ENCODE data around the gene PHF11. TPM values are rescaled to one million over a fixed set of nuclear protein-coding genes. Genes with fewer than 3 reads are reported as not detected.

The PHF11 gene
- total RNA-seq, 3 donors from 2014 or later: 35.6 to 50.5 (median 36.6) TPM

DNA sequence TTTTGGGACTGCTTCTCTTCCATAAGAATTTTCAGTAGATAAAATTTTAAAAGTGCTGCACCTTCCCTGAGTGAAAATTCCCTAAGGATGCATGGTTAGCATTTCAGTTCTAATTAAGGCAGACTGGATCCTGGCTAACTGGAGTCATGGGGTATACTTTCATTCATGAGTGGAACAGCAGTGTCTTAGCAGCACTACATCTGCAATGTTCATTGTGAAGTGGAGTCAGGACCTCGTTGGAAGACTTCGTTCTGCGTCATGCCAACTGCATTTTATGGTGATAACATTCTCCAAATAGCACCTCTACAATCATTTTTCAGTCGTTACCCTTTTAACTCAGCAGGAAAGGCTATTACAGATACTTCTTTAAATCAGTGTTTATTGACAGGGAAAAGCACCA lies 25.5 kb downstream of the PHF11 start:
- ATAC-seq (no peak), DNase-seq (no peak)
- peaks cover 6% of the 10 kb centered on the region for H3K4me1 Mint-ChIP-seq (ENCODE audit: low read depth)
- peaks cover 30% of the 10 kb centered on the region for H3K36me3 Mint-ChIP-seq (ENCODE audit: insufficient read depth)
- no peaks in the 10 kb centered on the region for H3K9me3 Mint-ChIP-seq
- no peak overlapping the region for H3K4me3 Mint-ChIP-seq
- H3K27me3 Mint-ChIP-seq (ENCODE audit: low read depth): no peaks in the 10 kb centered on the region

DNA sequence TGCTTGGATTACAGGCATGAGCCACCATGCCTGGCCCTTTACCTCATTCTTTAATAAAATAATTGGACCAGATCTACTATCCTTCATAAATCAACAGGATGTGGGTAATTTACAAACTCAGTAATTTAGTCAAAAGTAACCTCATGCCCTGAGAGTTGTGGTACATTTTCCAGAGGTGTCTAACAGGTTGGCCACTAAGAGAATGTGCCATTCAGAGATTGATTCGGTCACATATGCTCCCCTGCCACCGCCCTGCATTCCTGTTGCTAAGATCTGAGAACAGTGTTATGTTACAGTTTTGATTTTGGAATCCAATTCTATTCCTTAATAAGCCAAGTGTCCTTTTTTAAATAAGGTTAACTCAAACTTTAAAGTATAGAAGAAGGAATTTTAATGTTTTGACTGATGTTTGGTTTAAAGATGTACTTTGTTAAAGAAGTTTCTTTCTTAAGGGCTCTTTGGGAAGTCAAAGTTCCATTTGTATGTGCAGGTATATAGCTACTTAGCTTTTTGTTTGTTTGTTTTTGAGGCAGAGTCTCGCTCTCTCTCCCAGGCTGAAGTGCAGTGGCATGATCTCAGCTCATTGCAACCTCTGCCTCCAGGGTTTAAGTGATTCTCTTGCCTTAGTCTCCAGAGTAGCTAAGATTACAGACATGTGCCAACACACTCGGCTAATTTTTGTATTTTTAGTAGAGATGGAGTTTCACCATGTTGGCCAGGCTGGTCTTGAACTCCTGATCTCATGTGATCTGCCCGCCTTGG lies 29.2 kb downstream of the PHF11 start:
- H3K27me3 Mint-ChIP-seq (ENCODE audit: low read depth): no peaks in the 10 kb centered on the region
- DNase-seq (no peak), ATAC-seq (no peak)
- peaks cover 6% of the 10 kb centered on the region for H3K4me1 Mint-ChIP-seq (ENCODE audit: low read depth)
- no peaks in the 10 kb centered on the region for H3K9me3 Mint-ChIP-seq
- no peak overlapping the region for H3K4me3 Mint-ChIP-seq
- H3K36me3 Mint-ChIP-seq (ENCODE audit: insufficient read depth): peaks cover 29% of the 10 kb centered on the region

GRCh38 chr13:49527123-49527522 lies 31.4 kb downstream of the PHF11 start:
- Mint-ChIP-seq H3K4me3 (no peak overlapping the region), H3K36me3 (ENCODE audit: insufficient read depth) (peaks cover 29% of the 10 kb centered on the region), H3K4me1 (ENCODE audit: low read depth) (peaks cover 8% of the 10 kb centered on the region), H3K27me3 (ENCODE audit: low read depth) (no peaks in the 10 kb centered on the region), H3K9me3 (no peaks in the 10 kb centered on the region)
- ATAC-seq (no peak), DNase-seq (no peak)

DNA sequence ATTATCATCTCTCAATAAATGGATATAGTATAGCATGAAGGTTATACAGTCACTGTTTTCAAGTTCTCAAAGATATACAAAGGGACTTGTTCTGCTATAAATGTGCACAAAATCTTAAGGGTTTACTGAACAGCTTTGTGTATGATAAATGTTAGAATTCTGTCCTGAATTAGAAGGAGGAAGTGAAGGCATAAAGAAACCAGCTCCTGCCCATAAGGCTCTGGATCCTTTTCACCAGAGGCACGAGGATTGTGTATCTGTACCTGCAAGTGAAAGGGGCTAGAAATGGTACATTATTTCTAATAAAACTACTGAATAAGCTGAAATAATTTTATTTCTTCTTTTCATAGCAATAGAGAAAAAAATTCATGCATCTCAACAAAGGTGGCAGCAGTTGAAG lies 32.4 kb downstream of the PHF11 start:
- H3K9me3 Mint-ChIP-seq: no peaks in the 10 kb centered on the region
- no peaks in the 10 kb centered on the region for H3K27me3 Mint-ChIP-seq (ENCODE audit: low read depth)
- H3K4me3 Mint-ChIP-seq: no peak overlapping the region
- DNase-seq (no peak), ATAC-seq (no peak)
- peaks cover 12% of the 10 kb centered on the region for H3K4me1 Mint-ChIP-seq (ENCODE audit: low read depth)
- peaks cover 31% of the 10 kb centered on the region for H3K36me3 Mint-ChIP-seq (ENCODE audit: insufficient read depth)

DNA sequence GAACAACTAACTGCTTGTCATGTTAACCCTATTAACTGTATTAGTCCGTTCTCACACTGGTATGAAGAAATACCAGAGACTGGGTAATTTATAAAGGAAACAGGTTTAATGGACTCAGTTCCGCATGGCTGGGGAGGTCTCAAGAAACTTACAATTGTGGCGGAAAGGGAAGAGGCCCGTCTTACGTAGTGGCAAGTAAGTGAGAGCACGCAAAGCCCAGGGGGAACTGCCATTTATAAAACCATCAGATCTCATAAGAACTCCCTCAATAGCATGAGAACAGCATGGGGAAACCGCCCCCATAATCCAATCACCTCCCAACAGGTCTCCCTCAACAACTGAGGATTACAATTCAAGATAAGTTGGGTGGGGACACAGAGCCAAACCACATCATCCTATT lies 34.7 kb downstream of the PHF11 start:
- H3K4me3 Mint-ChIP-seq: no peak overlapping the region
- DNase-seq (no peak), ATAC-seq (no peak)
- peaks cover 40% of the 10 kb centered on the region for H3K36me3 Mint-ChIP-seq (ENCODE audit: insufficient read depth)
- H3K4me1 Mint-ChIP-seq (ENCODE audit: low read depth): peaks cover 6% of the 10 kb centered on the region
- no peaks in the 10 kb centered on the region for H3K9me3 Mint-ChIP-seq
- H3K27me3 Mint-ChIP-seq (ENCODE audit: low read depth): no peaks in the 10 kb centered on the region

DNA sequence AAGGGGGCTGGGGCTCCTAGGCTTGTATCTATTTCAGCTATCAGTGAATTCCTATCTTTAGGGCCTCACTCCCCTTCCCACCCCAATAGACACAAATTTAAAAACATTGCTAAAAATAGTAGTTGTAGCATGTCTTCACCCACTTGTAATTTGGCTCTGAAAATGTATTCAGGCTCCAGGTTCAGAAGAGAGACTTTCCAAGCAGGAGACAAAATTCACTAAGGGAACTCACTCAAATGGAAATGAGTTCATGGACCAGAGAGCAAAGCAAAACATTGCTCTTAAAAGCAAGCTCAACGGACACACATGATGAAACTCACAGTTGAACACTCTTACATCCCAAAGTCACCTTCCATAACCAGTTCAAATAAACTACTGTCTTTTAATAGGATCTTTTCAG lies 36.8 kb downstream of the PHF11 start:
- Mint-ChIP-seq H3K36me3 (ENCODE audit: insufficient read depth) (peaks cover 36% of the 10 kb centered on the region), H3K27me3 (ENCODE audit: low read depth) (no peaks in the 10 kb centered on the region), H3K4me3 (no peak overlapping the region), H3K4me1 (ENCODE audit: low read depth) (peaks cover 6% of the 10 kb centered on the region), H3K9me3 (no peaks in the 10 kb centered on the region)
- no peak for DNase-seq
- no peak for ATAC-seq

GRCh38 chr13:49533011-49533410 lies 37.3 kb downstream of the PHF11 start:
- Mint-ChIP-seq H3K4me1 (ENCODE audit: low read depth) (peaks cover 6% of the 10 kb centered on the region), H3K4me3 (no peak overlapping the region), H3K27me3 (ENCODE audit: low read depth) (no peaks in the 10 kb centered on the region), H3K36me3 (ENCODE audit: insufficient read depth) (peaks cover 36% of the 10 kb centered on the region), H3K9me3 (no peaks in the 10 kb centered on the region)
- no peak for DNase-seq
- no peak for ATAC-seq

DNA sequence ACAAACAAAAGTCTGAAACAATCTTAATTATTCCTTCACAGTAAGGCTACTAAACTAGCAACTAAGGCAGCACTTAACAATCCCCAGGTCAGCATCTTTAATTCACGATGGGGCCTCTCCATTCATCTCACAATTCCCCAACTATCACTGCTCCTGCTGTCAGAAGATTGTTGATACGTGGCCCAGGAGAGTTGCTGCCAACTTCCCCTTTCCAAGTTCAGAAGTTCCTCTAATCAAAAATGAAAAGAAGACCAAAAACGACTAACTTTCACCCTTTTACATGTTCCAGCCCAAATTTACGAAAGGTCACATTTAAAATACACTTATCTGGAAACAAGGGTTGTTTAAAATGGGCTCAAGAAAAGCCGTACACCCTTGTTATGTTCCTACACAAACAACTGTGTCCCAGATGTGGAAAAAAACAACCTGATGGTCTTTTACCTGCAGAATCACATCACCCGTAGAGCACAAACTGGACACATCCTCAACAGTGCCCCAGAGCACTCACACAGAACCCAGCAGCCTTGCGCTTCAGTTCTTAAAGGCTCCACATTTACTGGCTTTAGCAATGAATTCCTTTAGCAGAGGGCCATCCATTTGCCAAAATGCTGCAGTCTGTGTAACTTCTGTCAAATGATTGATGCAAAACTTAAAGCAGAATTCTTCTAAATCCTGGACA lies 38.0 kb downstream of the PHF11 start:
- H3K36me3 Mint-ChIP-seq (ENCODE audit: insufficient read depth): peaks cover 29% of the 10 kb centered on the region
- no peaks in the 10 kb centered on the region for H3K9me3 Mint-ChIP-seq
- no peak for ATAC-seq
- no peak for DNase-seq
- no peak overlapping the region for H3K4me3 Mint-ChIP-seq
- H3K27me3 Mint-ChIP-seq (ENCODE audit: low read depth): no peaks in the 10 kb centered on the region
- peaks cover 6% of the 10 kb centered on the region for H3K4me1 Mint-ChIP-seq (ENCODE audit: low read depth)

- no peak for DNase-seq
- Mint-ChIP-seq H3K27me3 (ENCODE audit: low read depth) (no peaks in the 10 kb centered on the region), H3K36me3 (ENCODE audit: insufficient read depth) (peaks cover 25% of the 10 kb centered on the region), H3K4me1 (ENCODE audit: low read depth) (peaks cover 23% of the 10 kb centered on the region), H3K9me3 (no peaks in the 10 kb centered on the region), H3K4me3 (no peak overlapping the region)
- no peak for ATAC-seq
Measured at GRCh38 chr13:49536144-49536873, 40.6 kb downstream of the PHF11 start.

DNA sequence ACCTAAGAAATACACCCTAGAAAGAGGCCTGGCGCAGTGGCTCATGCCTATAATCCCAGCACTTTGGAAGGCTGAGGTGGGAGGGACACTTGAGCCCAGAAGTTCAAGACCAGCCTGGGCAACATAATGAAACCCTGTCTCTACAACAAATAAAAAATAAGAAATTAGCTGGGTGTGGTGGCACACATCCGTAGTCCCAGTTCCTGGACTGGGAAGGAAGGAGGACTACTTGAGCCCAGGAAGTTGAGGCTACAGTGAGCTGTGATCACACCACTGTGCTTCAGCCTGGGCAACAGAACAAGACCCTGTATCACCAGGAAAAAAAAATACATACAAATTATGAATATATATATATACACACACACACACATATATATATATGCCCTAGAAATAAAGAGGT lies 42.7 kb downstream of the PHF11 start:
- H3K36me3 Mint-ChIP-seq (ENCODE audit: insufficient read depth): peaks cover 22% of the 10 kb centered on the region
- peaks cover 19% of the 10 kb centered on the region for H3K4me1 Mint-ChIP-seq (ENCODE audit: low read depth)
- H3K27me3 Mint-ChIP-seq (ENCODE audit: low read depth): no peaks in the 10 kb centered on the region
- ATAC-seq (no peak), DNase-seq (no peak)
- no peaks in the 10 kb centered on the region for H3K9me3 Mint-ChIP-seq
- no peak overlapping the region for H3K4me3 Mint-ChIP-seq

DNA sequence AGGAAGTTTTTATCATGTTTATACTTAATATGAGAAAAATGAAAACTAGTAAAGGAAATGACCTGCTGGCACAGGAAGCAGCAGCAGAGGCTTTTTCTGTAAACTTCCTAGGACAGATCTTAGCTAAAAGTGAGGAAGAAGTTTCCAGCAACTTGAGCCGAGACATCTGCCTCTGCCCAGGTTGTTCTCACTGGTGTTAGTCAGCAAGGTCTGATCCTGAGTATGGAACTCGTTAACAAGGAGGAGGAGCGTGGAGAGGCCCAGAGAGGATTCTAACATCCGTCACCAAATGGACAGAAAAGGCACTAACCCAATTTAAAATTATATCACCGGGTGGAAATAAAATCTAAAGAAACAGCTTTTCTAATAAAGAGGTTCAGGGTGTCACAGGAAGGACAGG lies 43.6 kb downstream of the PHF11 start:
- H3K4me3 Mint-ChIP-seq: peak overlapping the region; percentile 3
- H3K27me3 Mint-ChIP-seq (ENCODE audit: low read depth): no peaks in the 10 kb centered on the region
- H3K36me3 Mint-ChIP-seq (ENCODE audit: insufficient read depth): peaks cover 15% of the 10 kb centered on the region
- DNase-seq (no peak), ATAC-seq (no peak)
- no peaks in the 10 kb centered on the region for H3K9me3 Mint-ChIP-seq
- H3K4me1 Mint-ChIP-seq (ENCODE audit: low read depth): peaks cover 19% of the 10 kb centered on the region

DNA sequence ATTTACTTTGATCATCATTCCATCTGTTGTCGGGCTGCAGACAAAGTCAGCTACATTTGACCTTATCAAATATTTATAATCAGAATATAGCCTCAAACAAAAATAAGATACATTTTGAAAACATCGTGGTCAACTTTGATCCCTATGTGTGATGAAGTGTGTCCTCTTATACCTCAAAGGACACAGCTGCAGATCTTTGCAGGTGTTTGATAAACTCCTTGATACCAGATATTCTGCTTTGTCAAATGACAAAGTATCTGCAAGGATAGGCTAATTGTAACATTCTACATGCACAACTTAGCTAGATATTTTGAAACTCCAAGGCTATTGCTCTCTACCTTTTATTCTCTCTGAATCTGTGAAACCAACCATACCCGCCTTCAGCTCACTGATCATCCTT lies 44.0 kb downstream of the PHF11 start:
- Mint-ChIP-seq H3K4me3 (no peak overlapping the region), H3K36me3 (ENCODE audit: insufficient read depth) (peaks cover 17% of the 10 kb centered on the region), H3K9me3 (no peaks in the 10 kb centered on the region), H3K27me3 (ENCODE audit: low read depth) (no peaks in the 10 kb centered on the region), H3K4me1 (ENCODE audit: low read depth) (peaks cover 19% of the 10 kb centered on the region)
- ATAC-seq (no peak), DNase-seq (no peak)

DNA sequence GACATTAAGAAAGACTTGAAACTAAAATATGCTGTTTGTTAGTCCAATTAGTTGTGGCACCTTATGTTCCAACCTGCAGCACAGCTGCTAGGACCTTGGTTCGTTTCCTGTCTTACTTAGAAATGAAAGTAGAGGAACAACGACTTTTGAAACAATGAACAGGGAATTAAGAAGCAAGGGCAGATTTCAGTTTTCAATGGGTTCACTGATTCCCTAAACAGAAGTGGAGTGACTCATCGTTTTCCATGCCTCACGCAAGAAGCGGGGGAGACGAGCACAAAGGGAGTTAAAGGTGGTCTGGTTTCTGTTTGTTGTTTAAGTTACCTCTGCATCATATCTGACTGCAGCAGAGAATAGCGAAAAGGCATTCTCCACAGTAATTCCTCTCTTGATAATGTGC lies 44.8 kb downstream of the PHF11 start:
- Mint-ChIP-seq H3K4me3 (peak overlapping the region; percentile 70), H3K27me3 (ENCODE audit: low read depth) (no peaks in the 10 kb centered on the region), H3K36me3 (ENCODE audit: insufficient read depth) (peaks cover 13% of the 10 kb centered on the region), H3K9me3 (no peaks in the 10 kb centered on the region), H3K4me1 (ENCODE audit: low read depth) (peaks cover 19% of the 10 kb centered on the region)
- peak; percentile 6 for DNase-seq
- peak in 1 of 2 donors; percentile 37 for ATAC-seq

DNA sequence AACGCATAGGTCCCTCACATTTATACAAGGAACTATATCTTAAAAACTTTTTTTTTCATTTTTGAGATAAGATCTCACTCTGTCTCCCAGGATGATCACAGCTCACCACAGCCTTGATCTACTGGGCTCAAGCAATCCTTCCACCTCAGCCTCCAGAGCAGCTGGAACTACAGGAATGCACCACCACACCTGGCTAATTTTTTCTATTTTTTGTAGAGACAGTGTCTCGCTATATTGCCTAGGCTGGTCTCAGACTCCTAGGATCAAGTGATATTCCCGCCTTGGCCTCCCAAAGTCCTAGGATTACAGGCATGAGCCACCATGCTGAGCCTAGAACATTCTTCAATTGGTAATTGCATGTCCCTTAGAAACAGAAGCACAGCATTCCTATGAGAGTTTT lies 47.9 kb downstream of the PHF11 start:
- H3K9me3 Mint-ChIP-seq: no peaks in the 10 kb centered on the region
- DNase-seq: no peak
- peaks cover 17% of the 10 kb centered on the region for H3K36me3 Mint-ChIP-seq (ENCODE audit: insufficient read depth)
- ATAC-seq: no peak
- peaks cover 19% of the 10 kb centered on the region for H3K4me1 Mint-ChIP-seq (ENCODE audit: low read depth)
- H3K4me3 Mint-ChIP-seq: no peak overlapping the region
- no peaks in the 10 kb centered on the region for H3K27me3 Mint-ChIP-seq (ENCODE audit: low read depth)

DNA sequence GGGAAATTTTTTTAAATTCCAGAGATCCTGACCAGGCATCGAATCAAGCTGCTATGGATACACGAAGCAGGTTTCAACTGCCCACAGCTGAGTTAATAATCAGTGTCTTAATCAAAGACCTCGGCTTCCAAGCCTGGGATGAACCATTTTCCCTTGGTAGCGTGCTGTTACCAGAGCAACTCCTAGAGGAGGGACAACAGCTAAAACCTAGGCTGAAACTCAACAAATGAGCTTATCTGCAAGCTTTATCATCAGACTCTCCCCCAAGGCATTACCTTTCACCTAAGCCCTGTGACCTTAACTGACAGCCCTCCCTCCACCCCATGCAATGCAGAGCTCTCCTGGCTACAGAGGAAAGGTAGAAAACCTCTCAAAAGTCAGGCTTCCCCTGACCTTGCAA lies 49.9 kb downstream of the PHF11 start:
- ATAC-seq (no peak), DNase-seq (no peak)
- peaks cover 2% of the 10 kb centered on the region for H3K4me1 Mint-ChIP-seq (ENCODE audit: low read depth)
- no peak overlapping the region for H3K4me3 Mint-ChIP-seq
- no peaks in the 10 kb centered on the region for H3K9me3 Mint-ChIP-seq
- H3K36me3 Mint-ChIP-seq (ENCODE audit: insufficient read depth): peaks cover 21% of the 10 kb centered on the region
- no peaks in the 10 kb centered on the region for H3K27me3 Mint-ChIP-seq (ENCODE audit: low read depth)
